Suprapubic skin (tissue), 4 donors: ENCODE results near the gene CNTN3. TPM values are rescaled to one million over a fixed set of nuclear protein-coding genes. Genes with fewer than 3 reads are reported as not detected.
A peak's percentile ranks its signal among the peaks of the same experiment; 100 is the strongest.

Experiments used
- DNase-seq, 2 donors: peaks; one replicate each; pipeline ENCODE4 v3.0.0-alpha.2; 2019; ENCODE audit warnings: low spot score in 2 of 2
- H3K27ac ChIP-seq: fragments of 200-600 bp; sonication (generic); one replicate; pipeline ENCODE4 v1.5.1; 2019
- H3K27me3 ChIP-seq: fragments of 200-600 bp; sonication (generic); one replicate; pipeline ENCODE4 v1.5.1; 2019
- H3K36me3 ChIP-seq: fragments of 200-600 bp; sonication (generic); one replicate; pipeline ENCODE4 v1.5.1; 2019
- H3K4me1 ChIP-seq: fragments of 200-600 bp; sonication (generic); one replicate; pipeline ENCODE4 v1.5.1; 2019
- H3K4me3 ChIP-seq: fragments of 200-600 bp; sonication (generic); one replicate; pipeline ENCODE4 v1.5.1; 2019; ENCODE audit warnings: mild to moderate bottlenecking
- H3K9me3 ChIP-seq: fragments of 200-600 bp; sonication (generic); one replicate; pipeline ENCODE4 v1.5.1; 2019
- EP300 ChIP-seq: sonication (generic); formaldehyde crosslinking; IDR thresholded peaks from one replicate; pipeline ENCODE4 v1.6.1; 2017; ENCODE audit warnings: antibody characterized with exemption
- POLR2A ChIP-seq, 2 donors: fragments of 450-650 bp; IDR thresholded peaks; one replicate each; pipeline ENCODE4 v1.6.1; 2017; ENCODE audit warnings: antibody characterized with exemption in 2 of 2, mild to moderate bottlenecking in 2 of 2, moderate library complexity in 2 of 2
- POLR2AphosphoS5 ChIP-seq, 3 donors: sonication (generic); formaldehyde crosslinking; IDR thresholded peaks; one replicate each; pipeline ENCODE4 v1.6.1; 2017; ENCODE audit warnings: antibody characterized with exemption in 3 of 3
- WGBS: methylation state at CpG from one replicate; pipeline ENCODE4 v1.1.5; 2018; 5-methylcytosine and 5-hydroxymethylcytosine counted together
- total RNA-seq, 4 donors: library from RNA; depleted of rRNA; stranded (reverse); fragments of >200 nt; gene quantifications; one replicate each; pipeline ENCODE4 v1.1.0, GENCODE V29; 2016
- TF ChIP-seq, protein P1 (sequence below), 2 donors: fragments of 200-600 bp in 1 of 2; fragments of 450-650 bp in 1 of 2; sonication (generic) in 1 of 2; IDR thresholded peaks; one replicate each; pipeline ENCODE4 v1.5.1; 2016 to 2019; ENCODE audit warnings: antibody characterized with exemption in 2 of 2, mild to moderate bottlenecking in 1 of 2, moderate library complexity in 1 of 2

The CNTN3 gene
- total RNA-seq, 4 donors from 2014 or later: 0.38 to 1.4 (median 0.65) TPM

DNA sequence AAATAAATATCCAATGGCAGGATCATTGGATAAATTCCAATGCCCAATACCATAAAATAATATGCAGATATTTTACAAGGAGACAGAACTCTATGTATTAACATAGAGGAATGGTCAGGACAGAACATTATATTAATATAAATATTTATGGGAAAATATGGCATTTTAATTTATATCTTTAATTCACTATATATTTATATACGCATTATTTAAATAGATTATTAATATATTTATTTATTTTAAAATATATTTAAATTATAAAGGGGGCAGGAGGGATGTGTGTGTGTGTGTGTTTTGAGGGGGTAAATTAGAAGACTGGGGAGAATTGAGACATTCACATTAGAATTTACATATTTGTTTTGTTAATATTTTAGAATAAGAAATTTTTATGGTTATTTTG lies 31.6 kb upstream of the CNTN3 start:
- H3K27me3 ChIP-seq: no peaks in the 10 kb centered on the region
- H3K36me3 ChIP-seq: no peaks in the 10 kb centered on the region
- no peak for DNase-seq
- no peaks in the 10 kb centered on the region for H3K9me3 ChIP-seq
- TF ChIP-seq, protein P1, sequence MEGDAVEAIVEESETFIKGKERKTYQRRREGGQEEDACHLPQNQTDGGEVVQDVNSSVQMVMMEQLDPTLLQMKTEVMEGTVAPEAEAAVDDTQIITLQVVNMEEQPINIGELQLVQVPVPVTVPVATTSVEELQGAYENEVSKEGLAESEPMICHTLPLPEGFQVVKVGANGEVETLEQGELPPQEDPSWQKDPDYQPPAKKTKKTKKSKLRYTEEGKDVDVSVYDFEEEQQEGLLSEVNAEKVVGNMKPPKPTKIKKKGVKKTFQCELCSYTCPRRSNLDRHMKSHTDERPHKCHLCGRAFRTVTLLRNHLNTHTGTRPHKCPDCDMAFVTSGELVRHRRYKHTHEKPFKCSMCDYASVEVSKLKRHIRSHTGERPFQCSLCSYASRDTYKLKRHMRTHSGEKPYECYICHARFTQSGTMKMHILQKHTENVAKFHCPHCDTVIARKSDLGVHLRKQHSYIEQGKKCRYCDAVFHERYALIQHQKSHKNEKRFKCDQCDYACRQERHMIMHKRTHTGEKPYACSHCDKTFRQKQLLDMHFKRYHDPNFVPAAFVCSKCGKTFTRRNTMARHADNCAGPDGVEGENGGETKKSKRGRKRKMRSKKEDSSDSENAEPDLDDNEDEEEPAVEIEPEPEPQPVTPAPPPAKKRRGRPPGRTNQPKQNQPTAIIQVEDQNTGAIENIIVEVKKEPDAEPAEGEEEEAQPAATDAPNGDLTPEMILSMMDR (IDR thresholded peaks at IDR 0.05): no peak
- TF ChIP-seq EP300: no peak
- no peak for TF ChIP-seq POLR2A (IDR thresholded peaks at IDR 0.05)
- no peak for TF ChIP-seq POLR2AphosphoS5 (IDR thresholded peaks at IDR 0.05)
- H3K4me3 ChIP-seq: no peak overlapping the region
- no peak overlapping the region for H3K27ac ChIP-seq
- no peaks in the 10 kb centered on the region for H3K4me1 ChIP-seq
- 98% methylated on average over 1 of the region's 1 CpG for WGBS

DNA sequence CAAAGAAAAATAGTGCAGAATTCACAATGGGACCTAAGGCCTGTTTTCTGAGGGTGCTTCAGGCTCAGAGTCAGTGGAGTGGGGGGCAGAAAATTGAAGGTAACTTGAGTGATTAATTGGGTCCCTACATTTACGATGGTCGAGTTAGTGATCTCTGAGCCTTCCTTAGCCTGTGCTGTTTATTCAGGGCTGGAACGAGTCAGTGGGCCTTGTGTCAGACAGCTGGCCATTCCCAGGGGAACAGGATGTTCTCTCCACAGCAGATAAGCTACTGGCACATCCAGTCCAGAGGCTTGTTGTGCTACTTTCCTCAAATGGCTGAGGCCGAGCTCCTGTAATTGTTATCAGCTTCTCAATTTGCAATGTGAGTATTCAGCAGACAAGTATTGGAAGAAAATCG lies 29.2 kb upstream of the CNTN3 start:
- no peak overlapping the region for H3K4me3 ChIP-seq
- H3K27me3 ChIP-seq: no peaks in the 10 kb centered on the region
- no peaks in the 10 kb centered on the region for H3K4me1 ChIP-seq
- TF ChIP-seq POLR2A (IDR thresholded peaks at IDR 0.05) (no peak), POLR2AphosphoS5 (IDR thresholded peaks at IDR 0.05) (no peak), EP300 (no peak)
- TF ChIP-seq, protein P1 (IDR thresholded peaks at IDR 0.05): no peak
- no peak overlapping the region for H3K27ac ChIP-seq
- peak in 1 of 2 donors; percentile 67 for DNase-seq
- H3K9me3 ChIP-seq: no peaks in the 10 kb centered on the region
- no peaks in the 10 kb centered on the region for H3K36me3 ChIP-seq
- WGBS: 41% methylated on average over 5 of the region's 5 CpGs

DNA sequence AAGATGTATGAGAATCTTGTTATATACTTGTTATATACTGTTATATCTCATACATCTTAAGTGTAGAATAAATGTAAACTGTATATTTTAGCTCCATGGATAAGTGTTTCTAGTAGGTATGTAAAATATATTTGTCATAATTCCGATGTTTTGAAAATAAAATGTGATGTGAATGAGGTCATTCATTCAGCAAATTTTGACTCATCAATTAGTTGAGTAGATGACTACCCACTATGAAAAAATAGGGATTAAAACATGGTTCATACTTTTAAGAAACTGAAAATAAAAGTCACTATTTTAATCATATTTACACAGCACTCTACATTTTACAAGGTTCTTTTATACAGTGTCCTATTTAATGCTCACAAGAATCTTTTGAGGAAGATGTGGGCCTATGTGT lies 28.4 kb upstream of the CNTN3 start:
- H3K27ac ChIP-seq: no peak overlapping the region

DNA sequence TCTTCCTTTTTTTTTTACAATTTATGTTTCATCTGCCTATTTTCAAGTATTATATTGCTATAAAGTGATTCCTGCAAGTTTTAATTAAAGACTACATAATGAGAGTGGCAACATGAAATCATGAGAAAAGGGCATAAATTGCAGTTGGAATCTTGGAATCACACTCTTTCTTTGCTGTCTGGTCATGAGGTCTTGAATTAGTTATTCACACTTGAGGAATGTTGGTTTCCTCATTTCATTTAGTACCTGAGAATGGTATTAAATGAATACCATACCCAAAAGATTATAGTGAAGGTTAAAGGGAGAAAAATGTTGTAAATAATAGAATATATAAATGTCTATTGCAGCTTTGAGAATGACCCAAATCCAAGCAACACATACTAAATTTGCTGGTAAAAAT lies 25.8 kb upstream of the CNTN3 start:
- no peak for DNase-seq
- TF ChIP-seq POLR2A (IDR thresholded peaks at IDR 0.05): no peak
- no peak for TF ChIP-seq EP300
- TF ChIP-seq POLR2AphosphoS5 (IDR thresholded peaks at IDR 0.05): no peak
- TF ChIP-seq, protein P1 (IDR thresholded peaks at IDR 0.05): no peak
- Histone ChIP-seq H3K4me3 (no peak overlapping the region), H3K27ac (no peak overlapping the region), H3K36me3 (no peaks in the 10 kb centered on the region), H3K27me3 (no peaks in the 10 kb centered on the region), H3K4me1 (no peaks in the 10 kb centered on the region), H3K9me3 (no peaks in the 10 kb centered on the region)

More for the DNA sequence above, 28.4 kb upstream of the CNTN3 start:
- H3K4me3 ChIP-seq: no peak overlapping the region
- H3K4me1 ChIP-seq: no peaks in the 10 kb centered on the region
- H3K36me3 ChIP-seq: no peaks in the 10 kb centered on the region
- no peak for DNase-seq
- TF ChIP-seq EP300: no peak
- TF ChIP-seq, protein P1 (IDR thresholded peaks at IDR 0.05): no peak
- no peak for TF ChIP-seq POLR2A (IDR thresholded peaks at IDR 0.05)
- no peak for TF ChIP-seq POLR2AphosphoS5 (IDR thresholded peaks at IDR 0.05)
- WGBS: 81% methylated on average over 1 of the region's 1 CpG
- H3K9me3 ChIP-seq: no peaks in the 10 kb centered on the region
- H3K27me3 ChIP-seq: no peaks in the 10 kb centered on the region

DNA sequence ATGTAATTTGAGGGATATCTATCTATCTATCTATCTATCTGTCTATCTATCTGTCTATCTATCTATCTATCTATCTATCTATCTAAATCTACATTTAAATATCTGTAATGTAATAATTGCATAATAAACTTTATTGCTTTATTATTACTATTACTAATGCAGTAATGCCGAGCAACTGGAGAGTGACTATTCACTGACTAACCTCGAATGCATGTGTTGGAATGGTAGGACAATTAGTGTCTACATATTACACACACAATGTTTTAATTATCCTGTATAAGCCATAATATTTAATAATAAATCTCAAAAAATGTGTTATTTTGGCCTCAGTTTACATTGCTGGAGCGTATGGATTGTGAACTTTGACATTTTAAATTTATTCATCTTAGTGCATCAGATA lies 25.2 kb upstream of the CNTN3 start:
- Histone ChIP-seq H3K36me3 (no peaks in the 10 kb centered on the region), H3K4me3 (no peak overlapping the region), H3K9me3 (no peaks in the 10 kb centered on the region), H3K4me1 (no peaks in the 10 kb centered on the region), H3K27me3 (no peaks in the 10 kb centered on the region), H3K27ac (no peak overlapping the region)
- no peak for DNase-seq
- WGBS: 77% methylated on average over 3 of the region's 3 CpGs
- TF ChIP-seq POLR2AphosphoS5 (IDR thresholded peaks at IDR 0.05) (no peak), EP300 (no peak), POLR2A (IDR thresholded peaks at IDR 0.05) (no peak)
- TF ChIP-seq, protein P1 (IDR thresholded peaks at IDR 0.05): no peak
